Effector memory CD8-positive, alpha-beta T cell (primary cell): ENCODE results near the gene DUSP7.
A peak's percentile ranks its signal among the peaks of the same experiment; 100 is the strongest.

Experiments used
- ATAC-seq: fragments of 150-1000 bp; cut with Tn5 transposase; replicated peaks from 2 replicates; pipeline ENCODE4 v1.10.0; 2021; ENCODE audit warnings: mild to moderate bottlenecking, moderate library complexity
- DNase-seq, 3 experiments: peaks; one replicate each; pipeline ENCODE4 v3.0.0; 2021
- H3K27ac Mint-ChIP-seq, 2 donors: one replicate each; pipeline ENCODE4 v1.8.0; 2022; ENCODE audit warnings: mild to moderate bottlenecking in 2 of 2, mixed read lengths in 2 of 2, moderate library complexity in 2 of 2
- H3K27me3 Mint-ChIP-seq, 2 donors: one replicate each; pipeline ENCODE4 v1.8.0; 2022; ENCODE audit warnings: mixed read lengths in 2 of 2
- H3K36me3 Mint-ChIP-seq: one replicate; pipeline ENCODE4 v1.8.0; 2022; ENCODE audit warnings: mild to moderate bottlenecking, moderate library complexity, mixed read lengths; ENCODE audit not compliant: insufficient read depth
- H3K4me1 Mint-ChIP-seq, 2 donors: one replicate each; pipeline ENCODE4 v1.8.0; 2022; ENCODE audit warnings: low read depth in 2 of 2, mixed read lengths in 2 of 2
- H3K4me3 Mint-ChIP-seq, 2 donors: one replicate each; pipeline ENCODE4 v1.8.0; 2022; ENCODE audit warnings: mild to moderate bottlenecking in 2 of 2, mixed read lengths in 2 of 2, moderate library complexity in 2 of 2
- H3K9me3 Mint-ChIP-seq, 2 donors: one replicate each; pipeline ENCODE4 v1.8.0; 2022; ENCODE audit warnings: mixed read lengths in 2 of 2

The DUSP7 gene

DNA sequence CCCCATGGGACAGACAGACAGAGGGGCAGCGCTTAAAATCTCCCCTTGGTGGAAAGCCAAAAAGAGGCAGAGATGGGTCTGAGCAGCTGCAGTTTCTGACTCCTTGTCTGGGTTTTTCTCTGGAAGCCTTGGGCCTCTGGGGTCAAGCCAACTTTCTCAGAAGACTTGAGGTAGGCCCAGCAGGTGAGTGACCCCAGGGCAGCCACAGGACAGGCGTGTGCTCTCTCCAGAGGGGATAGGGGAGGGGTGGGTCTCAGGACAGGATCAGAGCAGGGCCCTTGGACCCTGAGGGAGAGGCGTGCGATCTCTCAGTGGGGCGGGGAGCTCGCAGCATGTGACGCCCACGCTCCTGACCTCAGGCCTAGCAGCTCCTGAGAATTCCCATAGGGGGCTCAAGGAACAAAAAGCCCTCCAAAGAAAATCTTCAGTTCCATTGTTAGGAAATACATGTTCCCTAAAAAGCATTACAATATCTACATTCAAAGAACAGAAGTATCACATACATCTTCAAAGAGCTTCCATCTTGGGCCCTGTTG is 34.6 kb upstream of the DUSP7 start:
- Mint-ChIP-seq H3K9me3 (no peaks in the 10 kb centered on the region), H3K36me3 (no peaks in the 10 kb centered on the region), H3K4me1 (peaks cover 13 to 17% of the 10 kb centered on the region in 2 donors), H3K27me3 (no peaks in the 10 kb centered on the region), H3K4me3 (no peak overlapping the region), H3K27ac (no peak overlapping the region)
- DNase-seq (no peak), ATAC-seq (no peak)

- no peak overlapping the region for H3K4me3 Mint-ChIP-seq
These were observed 34.0 kb upstream of the DUSP7 start for GRCh38 chr3:52090131-52090932.

GRCh38 chr3:52089691-52090090 is 33.3 kb upstream of the DUSP7 start:
- Mint-ChIP-seq H3K9me3 (no peaks in the 10 kb centered on the region), H3K27me3 (no peaks in the 10 kb centered on the region), H3K4me3 (no peak overlapping the region), H3K36me3 (no peaks in the 10 kb centered on the region), H3K4me1 (peaks cover 16 to 25% of the 10 kb centered on the region in 2 donors), H3K27ac (no peak overlapping the region)
- no peak for ATAC-seq
- DNase-seq = no peak

More at GRCh38 chr3:52090131-52090932, 34.0 kb upstream of the DUSP7 start:
- ATAC-seq (no peak), DNase-seq (no peak)
- Mint-ChIP-seq H3K36me3 (no peaks in the 10 kb centered on the region), H3K9me3 (no peaks in the 10 kb centered on the region), H3K4me1 (peaks cover 16 to 24% of the 10 kb centered on the region in 2 donors), H3K27me3 (no peaks in the 10 kb centered on the region), H3K27ac (peak overlapping the region in 1 of 2 donors; percentile 6)

GRCh38 chr3:52088445-52089367 is 32.3 kb upstream of the DUSP7 start:
- H3K27me3 Mint-ChIP-seq = no peaks in the 10 kb centered on the region
- ATAC-seq (peak; percentile 28), DNase-seq (no peak)
- peaks cover 16 to 27% of the 10 kb centered on the region in 2 donors for H3K4me1 Mint-ChIP-seq
- H3K27ac Mint-ChIP-seq = no peak overlapping the region
- no peaks in the 10 kb centered on the region for H3K36me3 Mint-ChIP-seq
- no peak overlapping the region for H3K4me3 Mint-ChIP-seq
- no peaks in the 10 kb centered on the region for H3K9me3 Mint-ChIP-seq

DNA sequence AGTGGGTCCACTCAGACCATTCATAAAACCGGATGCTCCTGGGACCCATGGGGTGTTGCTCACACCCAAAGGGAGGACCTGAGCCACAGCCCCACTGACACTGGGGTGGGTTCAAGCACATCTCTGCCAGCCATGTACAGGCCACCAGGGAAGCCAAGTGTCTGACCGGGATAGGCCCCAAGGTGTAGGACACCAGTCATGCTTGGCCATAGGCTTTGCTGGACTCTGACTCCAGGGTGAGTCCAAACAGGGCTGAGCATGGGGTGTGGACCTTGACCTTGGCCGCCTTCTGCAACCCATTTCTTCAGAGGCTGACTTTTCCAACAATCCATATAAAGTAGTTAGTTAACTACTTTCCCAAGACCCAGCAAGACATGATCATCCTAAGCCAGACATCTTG is 31.4 kb upstream of the DUSP7 start:
- Mint-ChIP-seq H3K4me1 (peaks cover 16 to 27% of the 10 kb centered on the region in 2 donors), H3K4me3 (peak overlapping the region in 1 of 2 donors; percentile 57), H3K9me3 (no peaks in the 10 kb centered on the region), H3K27me3 (no peaks in the 10 kb centered on the region), H3K36me3 (no peaks in the 10 kb centered on the region), H3K27ac (peak overlapping the region in 1 of 2 donors; percentile 93)
- ATAC-seq (no peak), DNase-seq (no peak)

DNA sequence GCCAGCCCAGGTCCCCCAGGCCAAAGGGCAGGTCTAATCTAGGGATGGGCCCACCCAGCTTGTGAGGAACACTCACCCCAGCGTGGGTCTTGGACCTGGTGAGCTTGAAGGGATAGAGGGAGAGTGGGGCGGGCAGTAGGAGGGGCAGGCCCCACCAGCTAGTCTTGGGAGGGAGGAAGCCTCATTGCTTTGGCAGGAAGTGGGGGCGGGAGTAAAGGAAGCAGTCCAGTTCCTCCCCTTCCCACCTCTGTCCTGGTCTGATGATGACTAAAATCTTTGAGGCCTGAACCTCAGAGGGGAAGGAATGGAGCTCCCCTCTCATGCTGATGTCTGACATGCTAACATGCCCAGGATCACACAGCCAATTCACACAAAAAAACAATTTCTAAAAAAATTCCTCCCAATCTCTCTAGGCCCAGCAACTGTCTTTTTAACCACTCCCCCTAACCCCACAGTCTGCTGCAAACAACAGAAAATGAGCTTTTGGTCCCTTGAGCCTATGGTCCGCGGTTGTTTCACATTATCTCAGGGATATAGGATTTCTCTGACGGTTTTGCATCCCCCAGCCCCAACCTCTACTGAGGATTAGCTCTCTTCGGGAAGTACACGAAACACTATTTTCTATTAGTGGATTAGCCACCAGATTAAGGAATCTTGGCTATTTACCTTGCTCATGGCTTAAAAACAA is 30.7 kb upstream of the DUSP7 start:
- no peaks in the 10 kb centered on the region for H3K36me3 Mint-ChIP-seq
- no peaks in the 10 kb centered on the region for H3K27me3 Mint-ChIP-seq
- no peak for DNase-seq
- no peaks in the 10 kb centered on the region for H3K9me3 Mint-ChIP-seq
- no peak for ATAC-seq
- peaks cover 16 to 27% of the 10 kb centered on the region in 2 donors for H3K4me1 Mint-ChIP-seq
- H3K27ac Mint-ChIP-seq = peak overlapping the region; percentile 81 to 93
- peak overlapping the region in 1 of 2 donors; percentile 17 for H3K4me3 Mint-ChIP-seq

DNA sequence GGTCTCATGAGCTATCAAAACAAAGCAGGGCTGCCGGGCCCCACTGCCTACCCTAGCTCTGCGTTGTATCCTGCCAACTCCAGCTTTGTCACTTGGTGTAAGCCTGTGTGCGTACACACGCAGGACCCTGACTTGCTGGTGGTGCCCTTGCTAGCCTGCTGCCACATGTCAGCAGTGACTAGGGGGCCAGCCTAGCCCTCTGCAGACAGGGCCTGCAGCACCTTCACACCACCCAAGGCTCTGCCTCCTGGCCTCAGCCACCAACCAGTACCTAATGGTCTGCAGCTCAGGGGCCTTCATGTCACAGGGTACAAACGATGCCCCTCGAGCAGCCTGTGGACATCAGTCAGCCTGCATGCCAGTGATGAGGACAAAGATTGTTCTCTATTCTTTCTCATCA is 30.1 kb upstream of the DUSP7 start:
- peak overlapping the region in 1 of 2 donors; percentile 93 for H3K27ac Mint-ChIP-seq
- no peaks in the 10 kb centered on the region for H3K9me3 Mint-ChIP-seq
- no peaks in the 10 kb centered on the region for H3K36me3 Mint-ChIP-seq
- peak overlapping the region in 1 of 2 donors; percentile 17 for H3K4me3 Mint-ChIP-seq
- ATAC-seq (no peak), DNase-seq (no peak)
- H3K4me1 Mint-ChIP-seq = peaks cover 16 to 27% of the 10 kb centered on the region in 2 donors
- no peaks in the 10 kb centered on the region for H3K27me3 Mint-ChIP-seq

DNA sequence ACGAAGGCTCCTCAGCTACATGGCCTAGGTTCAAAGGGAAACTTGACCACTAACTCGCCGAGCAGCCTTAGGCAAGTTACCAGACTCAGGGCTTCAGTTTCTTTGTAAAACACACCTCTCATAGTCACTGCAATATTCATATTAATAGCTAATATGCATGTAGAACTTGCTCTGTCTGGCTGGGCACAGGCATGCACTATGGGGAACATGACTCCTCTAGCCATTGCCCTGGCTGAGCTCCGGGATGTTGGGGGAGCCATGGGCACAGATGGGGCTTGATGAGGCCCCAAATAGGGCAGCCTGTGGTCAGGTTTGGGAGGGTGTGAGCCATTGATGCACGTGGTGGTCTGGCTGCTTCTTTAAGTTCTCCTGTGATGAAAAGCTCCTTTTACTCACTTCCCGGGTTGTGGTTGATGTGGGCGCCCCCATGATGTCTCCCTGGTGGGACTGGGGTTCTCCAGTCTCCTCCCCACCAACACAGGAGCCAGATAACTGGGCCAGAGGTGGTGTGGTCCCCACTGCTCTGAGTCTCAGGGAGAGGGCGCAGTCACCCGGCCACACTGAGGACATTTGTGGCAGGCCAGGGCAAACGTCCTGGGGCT is 29.4 kb upstream of the DUSP7 start:
- no peaks in the 10 kb centered on the region for H3K27me3 Mint-ChIP-seq
- ATAC-seq (peak; percentile 88), DNase-seq (peak in 2 of 3 experiments; percentile 37 to 46)
- H3K4me1 Mint-ChIP-seq = peaks cover 16 to 27% of the 10 kb centered on the region in 2 donors
- no peak overlapping the region for H3K4me3 Mint-ChIP-seq
- H3K36me3 Mint-ChIP-seq = no peaks in the 10 kb centered on the region
- peak overlapping the region; percentile 39 to 93 for H3K27ac Mint-ChIP-seq
- H3K9me3 Mint-ChIP-seq = no peaks in the 10 kb centered on the region

- Mint-ChIP-seq H3K4me1 (peaks cover 16 to 27% of the 10 kb centered on the region in 2 donors), H3K9me3 (no peaks in the 10 kb centered on the region), H3K27ac (peak overlapping the region; percentile 39 to 93), H3K27me3 (no peaks in the 10 kb centered on the region), H3K4me3 (no peak overlapping the region), H3K36me3 (no peaks in the 10 kb centered on the region)
- ATAC-seq (no peak), DNase-seq (no peak)
These were observed 28.7 kb upstream of the DUSP7 start for GRCh38 chr3:52084954-52085680.

GRCh38 chr3:52084216-52084945 is 28.0 kb upstream of the DUSP7 start:
- H3K9me3 Mint-ChIP-seq = no peaks in the 10 kb centered on the region
- peak overlapping the region in 1 of 2 donors; percentile 93 for H3K27ac Mint-ChIP-seq
- H3K4me1 Mint-ChIP-seq = peaks cover 16 to 27% of the 10 kb centered on the region in 2 donors
- DNase-seq (no peak), ATAC-seq (no peak)
- H3K27me3 Mint-ChIP-seq = no peaks in the 10 kb centered on the region
- H3K4me3 Mint-ChIP-seq = no peak overlapping the region
- no peaks in the 10 kb centered on the region for H3K36me3 Mint-ChIP-seq

DNA sequence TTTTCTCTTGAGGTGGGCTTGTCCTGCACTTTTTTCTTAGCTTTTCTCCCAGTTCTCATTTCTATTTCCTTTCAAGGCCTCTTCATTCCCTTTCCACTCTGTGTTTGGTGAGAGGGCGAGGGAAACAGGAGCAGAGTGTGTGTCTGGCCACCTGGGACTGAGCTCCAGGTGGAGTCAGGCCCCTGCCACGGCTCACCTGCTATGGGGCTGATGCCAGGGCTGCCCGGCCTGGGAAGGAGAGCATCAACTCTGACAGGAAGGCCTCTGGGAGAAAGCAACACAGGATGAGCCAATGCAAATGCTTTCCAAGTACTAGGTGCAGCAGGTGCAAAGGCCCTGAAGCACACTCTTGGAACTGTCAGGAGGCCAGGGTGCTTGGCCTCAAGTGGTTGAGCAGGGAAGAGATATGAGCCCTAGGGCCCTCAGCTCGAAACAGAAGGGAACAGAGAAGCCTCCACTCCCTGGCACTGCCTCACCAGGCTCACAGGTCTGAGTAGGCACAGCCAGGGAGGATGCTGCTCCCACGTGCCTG is 27.3 kb upstream of the DUSP7 start:
- H3K27ac Mint-ChIP-seq = peak overlapping the region in 1 of 2 donors; percentile 84
- H3K27me3 Mint-ChIP-seq = no peaks in the 10 kb centered on the region
- H3K4me3 Mint-ChIP-seq = no peak overlapping the region
- no peak for DNase-seq
- peaks cover 16 to 27% of the 10 kb centered on the region in 2 donors for H3K4me1 Mint-ChIP-seq
- peaks cover 1% of the 10 kb centered on the region for H3K36me3 Mint-ChIP-seq
- H3K9me3 Mint-ChIP-seq = no peaks in the 10 kb centered on the region
- no peak for ATAC-seq
